ENCODE measurements around the gene MED31. TPM values are rescaled to one million over a fixed set of nuclear protein-coding genes. Genes with fewer than 3 reads are reported as not detected.

The MED31 gene
- total and polyA plus RNA-seq, 2 of the 13 experiments (the other 11 are each of a cell fraction or from before 2014, with no cell fraction given), result 19.0 to 20.9 TPM

- no TSS peak for BruUV-seq (replicated peaks)
- ChIA-PET POLR2A (interaction anchor here (5.8 to 7.7 kb wide), 2 partner anchors 15 to 27 kb away, joined by 96 to 265 read pairs; partner anchors contain the start of gene SLC13A5), CTCF (ENCODE audit: low intra/inter-chr PET ratio, low total read pairs) (no interaction called here)
- no peak for ATAC-seq
- H3K27ac ChIP-seq (ENCODE audit: extremely low read length, insufficient read depth, low read length), result peak overlapping the region; percentile 36
- WGBS (ENCODE audit: low lambda C conversion rate), result 92% methylated on average over 13 of the region's 14 CpGs
- H3K27me3 ChIP-seq (ENCODE audit: control insufficient read depth in 1 of 2, insufficient read depth in 2 of 2, low read length in 2 of 2), result no peaks in the 10 kb centered on the region
- no peak for FAIRE-seq
- in situ Hi-C loops (cut with HindIII; ENCODE audit: extremely low pct_ligation_motif_present, low pct_unique_long_range_greater_than_20kb), result no loop called here
- peaks cover 0 to 14% of the 10 kb centered on the region in 2 experiments; a peak in 4 of 5 replicates for H3K36me3 ChIP-seq (replicated peaks in 1 of 2; ENCODE audit: control insufficient read depth in 1 of 2, insufficient read depth in 2 of 2, low read length in 2 of 2)
- H3K4me2 ChIP-seq (ENCODE audit: low read depth, low read length), result no peak overlapping the region
- peaks cover 61% of the 10 kb centered on the region for H3K4me1 ChIP-seq (ENCODE audit: insufficient read depth, low read length)
- no peak overlapping the region for H3K9ac ChIP-seq (ENCODE audit: insufficient read depth, low read depth, low read length)
- H2AFZ ChIP-seq (ENCODE audit: low read length), result no peak overlapping the region
- H3K9me3 ChIP-seq (ENCODE audit: low read length), result no peaks in the 10 kb centered on the region
- no peaks in the 10 kb centered on the region for H4K20me1 ChIP-seq (ENCODE audit: insufficient read depth, low read length)
- H3K79me2 ChIP-seq (ENCODE audit: insufficient read depth, low read length), result no peaks in the 10 kb centered on the region
- intact Hi-C loops (cut with micrococcal nuclease; ENCODE audit: unreplicated experiment), result no loop called here
- no peak for DNase-seq (ENCODE audit: low spot score)
- no peak overlapping the region for H3K4me3 ChIP-seq (replicated peaks in 1 of 3; ENCODE audit: insufficient read depth in 1 of 3, low read depth in 2 of 3, low read length in 3 of 3)
- TF ChIP-seq NFIB (CRISPR knock-in tag; IDR thresholded peaks at IDR 0.05; ENCODE audit: borderline replicate concordance), result no peak
- TF ChIP-seq MBNL3 (CRISPR knock-in tag; conservative IDR thresholded peaks at IDR 0.05), result no peak
- no peak for TF ChIP-seq PRMT3 (CRISPR knock-in tag; IDR thresholded peaks at IDR 0.05; ENCODE audit: borderline replicate concordance, low read depth)
- TF ChIP-seq RELA (CRISPR knock-in tag; IDR thresholded peaks at IDR 0.05), result no peak
- no peak for TF ChIP-seq ZNF770 (CRISPR knock-in tag; IDR thresholded peaks at IDR 0.05)
- TF ChIP-seq ZNF576 (CRISPR knock-in tag; IDR thresholded peaks at IDR 0.05), result no peak
- peak; percentile 84; the same call in 1 of the 2 replicates for TF ChIP-seq SNAPC2 (CRISPR knock-in tag; IDR thresholded peaks at IDR 0.05)
- TF ChIP-seq, protein P1, sequence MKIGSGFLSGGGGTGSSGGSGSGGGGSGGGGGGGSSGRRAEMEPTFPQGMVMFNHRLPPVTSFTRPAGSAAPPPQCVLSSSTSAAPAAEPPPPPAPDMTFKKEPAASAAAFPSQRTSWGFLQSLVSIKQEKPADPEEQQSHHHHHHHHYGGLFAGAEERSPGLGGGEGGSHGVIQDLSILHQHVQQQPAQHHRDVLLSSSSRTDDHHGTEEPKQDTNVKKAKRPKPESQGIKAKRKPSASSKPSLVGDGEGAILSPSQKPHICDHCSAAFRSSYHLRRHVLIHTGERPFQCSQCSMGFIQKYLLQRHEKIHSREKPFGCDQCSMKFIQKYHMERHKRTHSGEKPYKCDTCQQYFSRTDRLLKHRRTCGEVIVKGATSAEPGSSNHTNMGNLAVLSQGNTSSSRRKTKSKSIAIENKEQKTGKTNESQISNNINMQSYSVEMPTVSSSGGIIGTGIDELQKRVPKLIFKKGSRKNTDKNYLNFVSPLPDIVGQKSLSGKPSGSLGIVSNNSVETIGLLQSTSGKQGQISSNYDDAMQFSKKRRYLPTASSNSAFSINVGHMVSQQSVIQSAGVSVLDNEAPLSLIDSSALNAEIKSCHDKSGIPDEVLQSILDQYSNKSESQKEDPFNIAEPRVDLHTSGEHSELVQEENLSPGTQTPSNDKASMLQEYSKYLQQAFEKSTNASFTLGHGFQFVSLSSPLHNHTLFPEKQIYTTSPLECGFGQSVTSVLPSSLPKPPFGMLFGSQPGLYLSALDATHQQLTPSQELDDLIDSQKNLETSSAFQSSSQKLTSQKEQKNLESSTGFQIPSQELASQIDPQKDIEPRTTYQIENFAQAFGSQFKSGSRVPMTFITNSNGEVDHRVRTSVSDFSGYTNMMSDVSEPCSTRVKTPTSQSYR (CRISPR knock-in tag; IDR thresholded peaks at IDR 0.05; ENCODE audit: borderline replicate concordance), result no peak
- TF ChIP-seq POLR2AphosphoS2 (IDR thresholded peaks at IDR 0.05; ENCODE audit: low read depth, low read length), result no peak
- TF ChIP-seq ZBTB43 (CRISPR knock-in tag; conservative IDR thresholded peaks at IDR 0.05), result no peak
- no peak for TF ChIP-seq MYNN (CRISPR knock-in tag; IDR thresholded peaks at IDR 0.05; ENCODE audit: low read depth)
- no peak for TF ChIP-seq ZNF326 (CRISPR knock-in tag; IDR thresholded peaks at IDR 0.05; ENCODE audit: borderline replicate concordance)
- TF ChIP-seq, protein P2, sequence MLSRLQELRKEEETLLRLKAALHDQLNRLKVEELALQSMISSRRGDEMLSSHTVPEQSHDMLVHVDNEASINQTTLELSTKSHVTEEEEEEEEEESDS (CRISPR knock-in tag; IDR thresholded peaks at IDR 0.05; ENCODE audit: borderline replicate concordance), result no peak
- TF ChIP-seq PHF21A (CRISPR knock-in tag; IDR thresholded peaks at IDR 0.05), result no peak
- peak; percentile 37 for TF ChIP-seq ZNF883 (CRISPR knock-in tag; IDR thresholded peaks at IDR 0.05; ENCODE audit: not compliant biosample characterization)
- TF ChIP-seq CEBPG (CRISPR knock-in tag; IDR thresholded peaks at IDR 0.05), result no peak
- no peak for TF ChIP-seq ZNF552 (CRISPR knock-in tag; IDR thresholded peaks at IDR 0.05; ENCODE audit: borderline replicate concordance)
These were observed 33.7 kb upstream of the MED31 start for GRCh38 chr17:6684881-6685767.

Measured in HepG2 (cell line).